Panc1 (cell line): Measurements from ENCODE around the gene C19orf53.

Source experiments
- CTCF ChIP-seq: fragments of 450-650 bp; IDR thresholded peaks from 2 replicates; pipeline ENCODE4 v1.5.1; 2017; ENCODE audit warnings: mild to moderate bottlenecking
- POLR2AphosphoS5 ChIP-seq: IDR thresholded peaks from 2 replicates; pipeline ENCODE4 v1.6.1; 2012; ENCODE audit warnings: mild to moderate bottlenecking, low read depth, low read length, moderate library complexity
- TCF7L2 ChIP-seq: IDR thresholded peaks from 2 replicates; pipeline ENCODE4 v1.6.1; 2011; ENCODE audit warnings: mild to moderate bottlenecking, low read depth, low read length, inconsistent platforms
- TF ChIP-seq, protein P1 (sequence below), 2 experiments: IDR thresholded peaks; 2 replicates each; pipeline ENCODE4 v1.6.1; 2011 to 2012; ENCODE audit warnings: low read depth in 2 of 2, control low read depth in 1 of 2, low read length in 1 of 2, mild to moderate bottlenecking in 1 of 2, moderate library complexity in 1 of 2; ENCODE audit not compliant: insufficient read depth in 1 of 2

GRCh38 chr19:13765395-13766094 lies 8.7 kb upstream of the C19orf53 start:
- no peak for TF ChIP-seq CTCF
- TF ChIP-seq, protein P1, sequence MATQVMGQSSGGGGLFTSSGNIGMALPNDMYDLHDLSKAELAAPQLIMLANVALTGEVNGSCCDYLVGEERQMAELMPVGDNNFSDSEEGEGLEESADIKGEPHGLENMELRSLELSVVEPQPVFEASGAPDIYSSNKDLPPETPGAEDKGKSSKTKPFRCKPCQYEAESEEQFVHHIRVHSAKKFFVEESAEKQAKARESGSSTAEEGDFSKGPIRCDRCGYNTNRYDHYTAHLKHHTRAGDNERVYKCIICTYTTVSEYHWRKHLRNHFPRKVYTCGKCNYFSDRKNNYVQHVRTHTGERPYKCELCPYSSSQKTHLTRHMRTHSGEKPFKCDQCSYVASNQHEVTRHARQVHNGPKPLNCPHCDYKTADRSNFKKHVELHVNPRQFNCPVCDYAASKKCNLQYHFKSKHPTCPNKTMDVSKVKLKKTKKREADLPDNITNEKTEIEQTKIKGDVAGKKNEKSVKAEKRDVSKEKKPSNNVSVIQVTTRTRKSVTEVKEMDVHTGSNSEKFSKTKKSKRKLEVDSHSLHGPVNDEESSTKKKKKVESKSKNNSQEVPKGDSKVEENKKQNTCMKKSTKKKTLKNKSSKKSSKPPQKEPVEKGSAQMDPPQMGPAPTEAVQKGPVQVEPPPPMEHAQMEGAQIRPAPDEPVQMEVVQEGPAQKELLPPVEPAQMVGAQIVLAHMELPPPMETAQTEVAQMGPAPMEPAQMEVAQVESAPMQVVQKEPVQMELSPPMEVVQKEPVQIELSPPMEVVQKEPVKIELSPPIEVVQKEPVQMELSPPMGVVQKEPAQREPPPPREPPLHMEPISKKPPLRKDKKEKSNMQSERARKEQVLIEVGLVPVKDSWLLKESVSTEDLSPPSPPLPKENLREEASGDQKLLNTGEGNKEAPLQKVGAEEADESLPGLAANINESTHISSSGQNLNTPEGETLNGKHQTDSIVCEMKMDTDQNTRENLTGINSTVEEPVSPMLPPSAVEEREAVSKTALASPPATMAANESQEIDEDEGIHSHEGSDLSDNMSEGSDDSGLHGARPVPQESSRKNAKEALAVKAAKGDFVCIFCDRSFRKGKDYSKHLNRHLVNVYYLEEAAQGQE (IDR thresholded peaks at IDR 0.05; ENCODE audit: insufficient read depth in 1 of 2, low read depth in 2 of 2, low read length in 1 of 2): no peak
- no peak for TF ChIP-seq POLR2AphosphoS5
- no peak for TF ChIP-seq TCF7L2
